Omental fat pad (tissue), 4 donors: ENCODE data around the gene CD34. TPM values are rescaled to one million over a fixed set of nuclear protein-coding genes. Genes with fewer than 3 reads are reported as not detected.

ENCODE experiments used
- ATAC-seq: fragments of 150-250 bp; one replicate; pipeline ENCODE4 v1.9.1; 2016; ENCODE audit warnings: mild to moderate bottlenecking, moderate library complexity; ENCODE audit not compliant: low FRiP score
- DNase-seq: peaks from one replicate; pipeline ENCODE4 v3.0.0-alpha.2; 2019; ENCODE audit warnings: low spot score
- total RNA-seq, 4 donors: library from RNA; depleted of rRNA; stranded (reverse); fragments of >200 nt; gene quantifications; one replicate each; pipeline ENCODE4 v1.1.0, GENCODE V29; 2016
- TF ChIP-seq, protein P1 (sequence below), 3 donors: fragments of 450-650 bp; IDR thresholded peaks; one replicate each; pipeline ENCODE4 v1.5.1; 2016 to 2017; ENCODE audit warnings: antibody characterized with exemption in 3 of 3, mild to moderate bottlenecking in 3 of 3, moderate library complexity in 2 of 3

The CD34 gene
- total RNA-seq, 4 donors from 2014 or later: 52.6 to 123 (median 76.9) TPM

DNA sequence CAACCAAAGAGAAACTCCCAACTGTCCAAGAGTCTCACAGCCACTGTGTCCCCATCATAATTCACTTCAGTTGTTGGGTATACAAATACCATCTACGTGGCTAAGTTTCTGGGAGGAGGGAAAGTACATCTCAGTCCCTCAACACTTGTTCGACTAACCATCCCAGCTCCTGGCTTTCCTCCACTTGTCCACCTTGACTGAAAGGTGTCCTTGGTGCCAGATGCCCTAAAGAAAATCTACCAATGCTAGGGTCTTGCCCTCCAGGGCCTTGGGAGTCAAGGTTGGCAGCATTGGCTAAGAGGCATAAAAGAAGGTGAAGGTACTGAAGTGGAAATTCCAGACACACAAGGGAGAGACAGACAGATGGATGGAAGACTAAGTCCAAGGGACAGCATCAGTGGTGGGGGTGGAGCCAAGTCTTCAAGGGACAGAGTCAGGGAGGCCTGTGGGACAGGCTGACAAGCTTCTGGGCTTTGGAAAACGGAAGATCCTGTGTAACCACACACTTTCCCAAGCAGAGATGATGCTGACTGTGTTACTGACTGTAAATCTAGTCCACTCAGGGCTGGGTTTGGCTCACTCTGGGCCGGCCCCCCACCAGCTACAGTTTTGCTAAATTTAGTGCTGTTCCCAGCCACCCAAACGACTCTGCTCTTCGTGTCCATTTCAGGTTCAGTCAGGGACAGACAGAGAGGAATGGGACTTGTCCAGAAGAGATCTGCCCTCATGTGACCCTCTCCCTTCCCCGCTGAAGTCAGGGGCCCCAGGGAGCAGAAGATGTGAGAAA lies 60.1 kb downstream of the CD34 start:
- ATAC-seq: no peak
- no peak for DNase-seq
- TF ChIP-seq, protein P1, sequence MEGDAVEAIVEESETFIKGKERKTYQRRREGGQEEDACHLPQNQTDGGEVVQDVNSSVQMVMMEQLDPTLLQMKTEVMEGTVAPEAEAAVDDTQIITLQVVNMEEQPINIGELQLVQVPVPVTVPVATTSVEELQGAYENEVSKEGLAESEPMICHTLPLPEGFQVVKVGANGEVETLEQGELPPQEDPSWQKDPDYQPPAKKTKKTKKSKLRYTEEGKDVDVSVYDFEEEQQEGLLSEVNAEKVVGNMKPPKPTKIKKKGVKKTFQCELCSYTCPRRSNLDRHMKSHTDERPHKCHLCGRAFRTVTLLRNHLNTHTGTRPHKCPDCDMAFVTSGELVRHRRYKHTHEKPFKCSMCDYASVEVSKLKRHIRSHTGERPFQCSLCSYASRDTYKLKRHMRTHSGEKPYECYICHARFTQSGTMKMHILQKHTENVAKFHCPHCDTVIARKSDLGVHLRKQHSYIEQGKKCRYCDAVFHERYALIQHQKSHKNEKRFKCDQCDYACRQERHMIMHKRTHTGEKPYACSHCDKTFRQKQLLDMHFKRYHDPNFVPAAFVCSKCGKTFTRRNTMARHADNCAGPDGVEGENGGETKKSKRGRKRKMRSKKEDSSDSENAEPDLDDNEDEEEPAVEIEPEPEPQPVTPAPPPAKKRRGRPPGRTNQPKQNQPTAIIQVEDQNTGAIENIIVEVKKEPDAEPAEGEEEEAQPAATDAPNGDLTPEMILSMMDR (IDR thresholded peaks at IDR 0.05): no peak

DNA sequence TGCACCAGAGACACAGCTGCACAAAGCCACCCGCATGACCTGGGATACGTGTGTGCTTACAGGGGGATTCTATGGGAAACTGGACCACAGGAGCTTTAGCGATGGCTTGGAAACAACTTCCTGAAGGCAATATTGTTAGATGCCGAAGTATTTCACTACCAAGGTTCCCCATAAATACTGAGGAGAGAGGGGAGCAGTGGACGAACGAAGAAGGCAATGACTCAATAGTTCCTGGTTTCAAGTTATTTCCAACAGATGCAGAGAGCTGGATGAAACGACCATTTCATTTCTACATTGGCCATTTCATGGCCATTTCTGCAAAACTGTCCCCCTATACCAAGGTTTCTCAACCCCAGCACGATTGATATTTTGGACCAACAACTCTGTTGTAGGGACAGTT lies 61.3 kb downstream of the CD34 start:
- TF ChIP-seq, protein P1 (IDR thresholded peaks at IDR 0.05): no peak
- ATAC-seq (no peak), DNase-seq (no peak)

DNA sequence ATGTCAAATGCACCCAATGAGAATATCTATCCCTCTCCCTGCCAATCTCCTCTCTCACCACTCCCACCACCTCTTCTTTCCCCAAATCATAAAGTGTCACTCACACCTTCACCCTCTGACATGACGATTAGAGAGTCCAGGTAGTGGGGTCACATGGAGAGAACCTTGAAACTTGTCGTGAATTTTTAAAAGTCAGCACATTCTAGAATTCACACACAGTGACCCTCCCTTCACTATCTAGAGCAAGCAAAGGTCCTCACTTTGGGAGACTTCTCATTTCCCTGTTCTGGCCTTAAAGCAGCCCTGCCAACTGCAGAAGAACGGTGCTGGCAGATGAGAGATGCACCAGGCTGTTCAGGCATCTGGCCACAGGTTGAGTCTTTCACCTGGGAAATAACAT lies 61.9 kb downstream of the CD34 start:
- TF ChIP-seq, protein P1 (IDR thresholded peaks at IDR 0.05): no peak
- ATAC-seq (no peak), DNase-seq (no peak)

DNA sequence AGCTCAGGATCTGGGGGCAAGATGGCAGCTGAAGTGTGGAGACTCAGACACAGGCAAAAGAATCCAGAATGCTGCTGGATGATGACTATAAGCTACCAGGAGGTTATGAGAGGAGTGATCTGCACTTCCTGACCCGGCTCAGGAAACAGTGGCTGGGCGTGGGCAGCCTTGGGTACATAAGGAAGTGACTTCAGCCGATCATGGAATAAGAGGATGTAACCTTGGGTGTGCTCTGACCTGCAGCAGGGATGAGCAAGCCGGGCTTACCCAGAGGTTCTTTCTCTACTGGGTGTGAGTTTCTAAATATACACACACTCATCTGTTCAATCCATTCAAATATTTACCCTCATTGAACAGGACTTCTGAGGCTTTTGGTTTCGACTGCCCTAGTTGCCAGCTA lies 62.7 kb downstream of the CD34 start:
- no peak for DNase-seq
- peak; percentile 59 for ATAC-seq
- TF ChIP-seq, protein P1 (IDR thresholded peaks at IDR 0.05): no peak

DNA sequence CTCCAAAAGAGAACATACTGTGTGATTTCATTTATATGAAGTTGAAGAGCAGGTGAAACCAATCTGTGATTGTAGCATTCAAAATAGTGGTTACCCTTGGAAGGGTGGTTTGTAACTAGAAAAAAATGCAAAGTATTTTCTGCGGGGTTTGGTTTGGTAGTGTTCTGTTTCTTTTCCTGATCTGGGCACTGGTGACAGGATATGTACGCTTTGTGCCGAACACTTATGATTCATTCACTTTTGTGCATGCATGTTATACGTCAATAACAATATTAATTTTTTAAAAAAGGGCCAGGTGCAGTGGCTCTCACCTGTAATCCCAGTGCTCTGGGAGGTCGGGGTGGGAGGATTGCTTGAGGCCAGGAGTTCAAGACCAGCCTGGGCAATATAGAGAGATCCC lies 63.8 kb downstream of the CD34 start:
- TF ChIP-seq, protein P1 (IDR thresholded peaks at IDR 0.05): no peak

DNA sequence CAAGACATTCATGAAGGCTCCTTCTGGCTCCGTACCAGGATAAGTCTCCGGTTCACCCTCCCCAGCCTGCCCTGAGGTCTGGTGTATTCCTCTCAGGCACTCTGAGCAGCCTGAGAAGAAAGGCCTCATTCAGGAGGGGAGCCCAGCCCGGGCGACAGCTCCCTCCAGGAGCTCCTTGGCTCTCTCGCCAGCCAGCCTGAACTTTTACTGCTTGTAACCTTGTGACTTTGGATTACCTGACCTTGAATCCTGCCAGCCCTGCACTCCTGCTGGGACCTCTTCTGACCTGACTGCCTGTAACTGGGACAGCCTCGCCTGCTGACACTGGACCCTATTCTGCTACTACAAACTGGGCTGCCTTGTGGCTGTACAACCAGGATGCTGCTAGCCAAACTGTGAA lies 65.8 kb downstream of the CD34 start:
- ATAC-seq (no peak), DNase-seq (no peak)
- TF ChIP-seq, protein P1 (IDR thresholded peaks at IDR 0.05): no peak

More for the DNA sequence above, 63.8 kb downstream of the CD34 start:
- DNase-seq: no peak
- no peak for ATAC-seq

DNA sequence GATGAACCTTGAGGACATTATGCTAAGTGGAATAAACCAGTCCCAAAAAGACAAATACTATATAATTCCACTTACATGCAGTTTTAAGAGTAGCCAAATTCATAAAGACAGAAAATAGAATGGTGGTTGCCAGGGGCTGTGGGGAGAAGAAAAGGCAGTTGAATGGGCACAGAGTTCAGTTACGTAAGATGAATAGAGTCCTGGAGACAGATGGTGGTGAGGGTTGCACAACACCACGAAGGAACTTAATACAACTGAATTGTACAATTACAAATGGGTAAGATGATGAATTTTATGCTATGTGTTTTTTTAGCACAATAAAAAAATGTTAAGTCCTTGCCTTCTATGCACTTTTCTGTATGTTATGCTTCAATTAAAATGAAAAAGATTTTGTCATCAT lies 66.6 kb downstream of the CD34 start:
- no peak for DNase-seq
- no peak for ATAC-seq

More for the DNA sequence above, 66.6 kb downstream of the CD34 start:
- TF ChIP-seq, protein P1 (IDR thresholded peaks at IDR 0.05): no peak
